ACHN (cell line): ENCODE results near the gene IL13RA1.
"Not testable (repeated sequence)": the region's sequence is repeated elsewhere in the genome, so short reads cannot be mapped to it uniquely, and the experiment has no call there.

Experiments
- DNase-seq: peaks from one replicate; pipeline ENCODE4 v3.0.0-alpha.2; 2015
- in situ Hi-C: cut with HindIII; loops from 2 replicates; pipeline ENCODE4 v1.10.0; 2017; ENCODE audit warnings: low sequenced_read_pairs, low pct_ligation_motif_present, low pct_unique_long_range_greater_than_20kb

IL13RA1 gene

GRCh38 chrX:118726887-118727685, at the start of gene IL13RA1:
IL13RA1 (plus strand) TSS chrX:118727606; CDS start chrX:118727639, 33 bp downstream.
- in situ Hi-C loops = no loop called here
- DNase-seq = peak; percentile 82

GRCh38 chrX:118679290-118679689, 48.1 kb upstream of the IL13RA1 start:
- in situ Hi-C loops = no loop called here

GRCh38 chrX:118682258-118683014, 45.0 kb upstream of the IL13RA1 start:
- no peak for DNase-seq
- in situ Hi-C loops = no loop called here

More at GRCh38 chrX:118679290-118679689, 48.1 kb upstream of the IL13RA1 start:
- DNase-seq = no peak

- in situ Hi-C loops = no loop called here
- DNase-seq = no peak
Measured at GRCh38 chrX:118685393-118685792, 42.0 kb upstream of the IL13RA1 start.

GRCh38 chrX:118688935-118689334, 38.5 kb upstream of the IL13RA1 start:
- in situ Hi-C loops = no loop called here
- no peak for DNase-seq

- no peak for DNase-seq
- in situ Hi-C loops = no loop called here
Measured at GRCh38 chrX:118693843-118694242, 33.6 kb upstream of the IL13RA1 start.

- in situ Hi-C loops = no loop called here
- no peak for DNase-seq
Measured at GRCh38 chrX:118694638-118695037, 32.8 kb upstream of the IL13RA1 start.

- no peak for DNase-seq
- in situ Hi-C loops = no loop called here
Measured at GRCh38 chrX:118698516-118699170, 28.8 kb upstream of the IL13RA1 start.

GRCh38 chrX:118702741-118703140, 24.7 kb upstream of the IL13RA1 start:
- DNase-seq = no peak
- in situ Hi-C loops = no loop called here

- in situ Hi-C loops = no loop called here
- no peak for DNase-seq
Measured at GRCh38 chrX:118706681-118707080, 20.7 kb upstream of the IL13RA1 start.

- in situ Hi-C loops = no loop called here
- DNase-seq = no peak
Measured at GRCh38 chrX:118714521-118714920, 12.9 kb upstream of the IL13RA1 start.

- DNase-seq, in situ Hi-C loops: not testable (repeated sequence)
Measured at GRCh38 chrX:118715917-118716316, 11.5 kb upstream of the IL13RA1 start.

GRCh38 chrX:118716833-118717232, 10.6 kb upstream of the IL13RA1 start:
- DNase-seq, in situ Hi-C loops: not testable (repeated sequence)

- DNase-seq = no peak
- in situ Hi-C loops = no loop called here
Measured at GRCh38 chrX:118717678-118718391, 9.6 kb upstream of the IL13RA1 start.

GRCh38 chrX:118718737-118719136, 8.7 kb upstream of the IL13RA1 start:
- no peak for DNase-seq
- in situ Hi-C loops = no loop called here

GRCh38 chrX:118720058-118720707, 7.2 kb upstream of the IL13RA1 start:
- in situ Hi-C loops = no loop called here
- DNase-seq = no peak

GRCh38 chrX:118723376-118723775, 4.0 kb upstream of the IL13RA1 start:
- no peak for DNase-seq
- in situ Hi-C loops = no loop called here

- DNase-seq = no peak
- in situ Hi-C loops = no loop called here
Measured at GRCh38 chrX:118724365-118724764, 3.0 kb upstream of the IL13RA1 start.
